Suprapubic skin (tissue), 4 donors: ENCODE results near the gene SH3BP2. TPM values are rescaled to one million over a fixed set of nuclear protein-coding genes. Genes with fewer than 3 reads are reported as not detected.

Source experiments
- DNase-seq, 2 donors: peaks; one replicate each; pipeline ENCODE4 v3.0.0-alpha.2; 2019; ENCODE audit warnings: low spot score in 2 of 2
- H3K27ac ChIP-seq: fragments of 200-600 bp; sonication (generic); one replicate; pipeline ENCODE4 v1.5.1; 2019
- H3K27me3 ChIP-seq: fragments of 200-600 bp; sonication (generic); one replicate; pipeline ENCODE4 v1.5.1; 2019
- H3K36me3 ChIP-seq: fragments of 200-600 bp; sonication (generic); one replicate; pipeline ENCODE4 v1.5.1; 2019
- H3K4me1 ChIP-seq: fragments of 200-600 bp; sonication (generic); one replicate; pipeline ENCODE4 v1.5.1; 2019
- H3K4me3 ChIP-seq: fragments of 200-600 bp; sonication (generic); one replicate; pipeline ENCODE4 v1.5.1; 2019; ENCODE audit warnings: mild to moderate bottlenecking
- H3K9me3 ChIP-seq: fragments of 200-600 bp; sonication (generic); one replicate; pipeline ENCODE4 v1.5.1; 2019
- EP300 ChIP-seq: sonication (generic); formaldehyde crosslinking; IDR thresholded peaks from one replicate; pipeline ENCODE4 v1.6.1; 2017; ENCODE audit warnings: antibody characterized with exemption
- POLR2A ChIP-seq, 2 donors: fragments of 450-650 bp; IDR thresholded peaks; one replicate each; pipeline ENCODE4 v1.6.1; 2017; ENCODE audit warnings: antibody characterized with exemption in 2 of 2, mild to moderate bottlenecking in 2 of 2, moderate library complexity in 2 of 2
- POLR2AphosphoS5 ChIP-seq, 3 donors: sonication (generic); formaldehyde crosslinking; IDR thresholded peaks; one replicate each; pipeline ENCODE4 v1.6.1; 2017; ENCODE audit warnings: antibody characterized with exemption in 3 of 3
- WGBS: methylation state at CpG from one replicate; pipeline ENCODE4 v1.1.5; 2018; 5-methylcytosine and 5-hydroxymethylcytosine counted together
- total RNA-seq, 4 donors: library from RNA; depleted of rRNA; stranded (reverse); fragments of >200 nt; gene quantifications; one replicate each; pipeline ENCODE4 v1.1.0, GENCODE V29; 2016
- TF ChIP-seq, protein P1 (sequence below), 2 donors: fragments of 200-600 bp in 1 of 2; fragments of 450-650 bp in 1 of 2; sonication (generic) in 1 of 2; IDR thresholded peaks; one replicate each; pipeline ENCODE4 v1.5.1; 2016 to 2019; ENCODE audit warnings: antibody characterized with exemption in 2 of 2, mild to moderate bottlenecking in 1 of 2, moderate library complexity in 1 of 2

Gene SH3BP2
- total RNA-seq, 4 donors from 2014 or later = 116 to 709 (median 162) TPM

GRCh38 chr4:2754848-2755819 lies 37.8 kb upstream of the SH3BP2 start:
- Histone ChIP-seq H3K9me3 (no peaks in the 10 kb centered on the region), H3K27ac (peak overlapping the region; percentile 90), H3K4me1 (peaks cover 40% of the 10 kb centered on the region), H3K4me3 (peak overlapping the region; percentile 70), H3K27me3 (no peaks in the 10 kb centered on the region), H3K36me3 (peaks cover 5% of the 10 kb centered on the region)
- DNase-seq = no peak
- no peak for TF ChIP-seq POLR2A (IDR thresholded peaks at IDR 0.05)
- no peak for TF ChIP-seq POLR2AphosphoS5 (IDR thresholded peaks at IDR 0.05)
- TF ChIP-seq, protein P1, sequence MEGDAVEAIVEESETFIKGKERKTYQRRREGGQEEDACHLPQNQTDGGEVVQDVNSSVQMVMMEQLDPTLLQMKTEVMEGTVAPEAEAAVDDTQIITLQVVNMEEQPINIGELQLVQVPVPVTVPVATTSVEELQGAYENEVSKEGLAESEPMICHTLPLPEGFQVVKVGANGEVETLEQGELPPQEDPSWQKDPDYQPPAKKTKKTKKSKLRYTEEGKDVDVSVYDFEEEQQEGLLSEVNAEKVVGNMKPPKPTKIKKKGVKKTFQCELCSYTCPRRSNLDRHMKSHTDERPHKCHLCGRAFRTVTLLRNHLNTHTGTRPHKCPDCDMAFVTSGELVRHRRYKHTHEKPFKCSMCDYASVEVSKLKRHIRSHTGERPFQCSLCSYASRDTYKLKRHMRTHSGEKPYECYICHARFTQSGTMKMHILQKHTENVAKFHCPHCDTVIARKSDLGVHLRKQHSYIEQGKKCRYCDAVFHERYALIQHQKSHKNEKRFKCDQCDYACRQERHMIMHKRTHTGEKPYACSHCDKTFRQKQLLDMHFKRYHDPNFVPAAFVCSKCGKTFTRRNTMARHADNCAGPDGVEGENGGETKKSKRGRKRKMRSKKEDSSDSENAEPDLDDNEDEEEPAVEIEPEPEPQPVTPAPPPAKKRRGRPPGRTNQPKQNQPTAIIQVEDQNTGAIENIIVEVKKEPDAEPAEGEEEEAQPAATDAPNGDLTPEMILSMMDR (IDR thresholded peaks at IDR 0.05) = no peak
- TF ChIP-seq EP300 = no peak
- 59% methylated on average over 22 of the region's 23 CpGs for WGBS

GRCh38 chr4:2755821-2756690 lies 36.8 kb upstream of the SH3BP2 start, which contains the start of gene TNIP2:
TNIP2 (minus strand) TSS chr4:2756336; CDS start chr4:2756289, 47 bp downstream.
- Histone ChIP-seq H3K27ac (peak within 1 kb of the TSS; percentile 90), H3K36me3 (peaks cover 5% of the 10 kb centered on the region), H3K9me3 (no peaks in the 10 kb centered on the region), H3K4me1 (peaks cover 36% of the 10 kb centered on the region), H3K27me3 (no peaks in the 10 kb centered on the region), H3K4me3 (peak within 1 kb of the TSS; percentile 70)
- 3% methylated on average over 21 of the region's 96 CpGs for WGBS
- TF ChIP-seq EP300 (no peak), POLR2A (IDR thresholded peaks at IDR 0.05) (peak in 1 of 2 donors; percentile 57), POLR2AphosphoS5 (IDR thresholded peaks at IDR 0.05) (peak in 1 of 3 donors; percentile 41)
- TF ChIP-seq, protein P1 (IDR thresholded peaks at IDR 0.05) = peak in 1 of 2 donors; percentile 51
- DNase-seq = peak; percentile 94 to 95

GRCh38 chr4:2756691-2757350 lies 36.1 kb upstream of the SH3BP2 start:
- no peak for TF ChIP-seq POLR2A (IDR thresholded peaks at IDR 0.05)
- no peak for TF ChIP-seq EP300
- TF ChIP-seq POLR2AphosphoS5 (IDR thresholded peaks at IDR 0.05) = no peak
- no peak overlapping the region for H3K27ac ChIP-seq
- no peaks in the 10 kb centered on the region for H3K27me3 ChIP-seq
- 78% methylated on average over 21 of the region's 25 CpGs for WGBS
- H3K4me1 ChIP-seq = peaks cover 36% of the 10 kb centered on the region
- H3K4me3 ChIP-seq = peak overlapping the region; percentile 70
- DNase-seq = no peak
- H3K36me3 ChIP-seq = peaks cover 5% of the 10 kb centered on the region
- no peaks in the 10 kb centered on the region for H3K9me3 ChIP-seq

- peaks cover 36% of the 10 kb centered on the region for H3K4me1 ChIP-seq
- TF ChIP-seq EP300 = no peak
- no peak for TF ChIP-seq POLR2A (IDR thresholded peaks at IDR 0.05)
- no peak for TF ChIP-seq POLR2AphosphoS5 (IDR thresholded peaks at IDR 0.05)
- TF ChIP-seq, protein P1 (IDR thresholded peaks at IDR 0.05) = no peak
- no peak for DNase-seq
- no peaks in the 10 kb centered on the region for H3K27me3 ChIP-seq
- no peak overlapping the region for H3K4me3 ChIP-seq
- WGBS = 89% methylated on average over 1 of the region's 3 CpGs
- H3K36me3 ChIP-seq = peaks cover under 1% of the 10 kb centered on the region
- H3K27ac ChIP-seq = no peak overlapping the region
- no peaks in the 10 kb centered on the region for H3K9me3 ChIP-seq
Observed at GRCh38 chr4:2757426-2757825, 35.5 kb upstream of the SH3BP2 start.
